Neuron (in vitro differentiated cells): ENCODE results near the gene C2orf49.

ENCODE experiments used
- H2AFZ ChIP-seq: one replicate; pipeline ENCODE4 v1.6.1; 2013; ENCODE audit warnings: low read depth, mild to moderate bottlenecking, inconsistent platforms, low read length, moderate library complexity
- H3K27me3 ChIP-seq: one replicate; pipeline ENCODE4 v1.6.1; 2013; ENCODE audit warnings: low read length; ENCODE audit not compliant: insufficient read depth
- H3K36me3 ChIP-seq: one replicate; pipeline ENCODE4 v1.6.1; 2013; ENCODE audit warnings: low read length; ENCODE audit not compliant: insufficient read depth
- H3K4me1 ChIP-seq: one replicate; pipeline ENCODE4 v1.6.1; 2013; ENCODE audit warnings: low read length; ENCODE audit not compliant: insufficient read depth
- H3K4me3 ChIP-seq: 2 replicates; pipeline ENCODE4 v1.5.1; 2013; ENCODE audit warnings: mild to moderate bottlenecking, low read length, moderate library complexity
- H3K9me3 ChIP-seq: one replicate; pipeline ENCODE4 v1.6.1; 2013; ENCODE audit warnings: low read length

C2orf49 gene

DNA sequence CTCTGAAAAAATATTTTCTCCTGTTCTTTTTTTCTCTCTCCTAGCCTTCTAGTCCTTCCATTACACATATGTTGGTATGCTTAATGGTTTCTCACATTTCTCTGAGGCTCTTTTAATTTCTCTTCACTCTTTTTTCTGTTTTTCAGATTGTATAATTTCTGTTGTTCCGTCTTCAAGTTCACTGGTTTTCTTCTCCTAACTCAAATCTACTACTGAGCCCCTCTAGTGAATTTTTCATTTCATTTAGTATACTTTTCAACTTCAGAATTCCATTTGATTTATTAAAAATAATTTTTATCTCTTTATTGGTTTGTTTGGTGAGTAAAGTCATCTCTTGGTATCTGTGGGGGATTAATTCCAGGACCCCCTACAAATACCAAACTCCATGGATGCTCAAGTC lies 19.8 kb downstream of the C2orf49 start:
- H3K36me3 ChIP-seq: peaks cover 50% of the 10 kb centered on the region
- no peak overlapping the region for H3K4me3 ChIP-seq
- H3K9me3 ChIP-seq: peaks cover 5% of the 10 kb centered on the region
- no peaks in the 10 kb centered on the region for H3K27me3 ChIP-seq
- H2AFZ ChIP-seq: no peak overlapping the region
- H3K4me1 ChIP-seq: no peaks in the 10 kb centered on the region

DNA sequence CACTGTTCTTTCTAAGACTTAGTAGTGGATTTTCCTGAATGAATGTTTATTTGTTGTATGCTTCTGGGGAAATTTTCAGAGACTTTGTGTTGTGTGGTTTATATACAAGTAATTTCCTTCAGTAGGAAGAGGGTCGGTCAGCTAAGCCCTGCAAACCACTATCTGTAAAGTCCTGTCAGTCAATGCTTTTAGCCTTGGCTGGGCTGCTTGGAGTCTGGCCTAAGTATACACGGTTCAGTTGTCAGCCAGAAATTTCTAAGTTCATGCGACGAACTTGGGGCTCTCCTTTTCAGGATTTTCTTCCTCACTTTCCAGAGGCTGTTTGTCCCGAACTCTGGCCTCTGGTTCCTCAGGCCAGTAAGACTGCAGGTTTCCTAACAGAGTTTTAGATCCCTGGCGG lies 21.3 kb downstream of the C2orf49 start:
- H3K4me3 ChIP-seq: no peak overlapping the region
- H3K36me3 ChIP-seq: peaks cover 52% of the 10 kb centered on the region
- H3K4me1 ChIP-seq: no peaks in the 10 kb centered on the region
- peaks cover 5% of the 10 kb centered on the region for H3K9me3 ChIP-seq
- H3K27me3 ChIP-seq: no peaks in the 10 kb centered on the region
- H2AFZ ChIP-seq: no peak overlapping the region

DNA sequence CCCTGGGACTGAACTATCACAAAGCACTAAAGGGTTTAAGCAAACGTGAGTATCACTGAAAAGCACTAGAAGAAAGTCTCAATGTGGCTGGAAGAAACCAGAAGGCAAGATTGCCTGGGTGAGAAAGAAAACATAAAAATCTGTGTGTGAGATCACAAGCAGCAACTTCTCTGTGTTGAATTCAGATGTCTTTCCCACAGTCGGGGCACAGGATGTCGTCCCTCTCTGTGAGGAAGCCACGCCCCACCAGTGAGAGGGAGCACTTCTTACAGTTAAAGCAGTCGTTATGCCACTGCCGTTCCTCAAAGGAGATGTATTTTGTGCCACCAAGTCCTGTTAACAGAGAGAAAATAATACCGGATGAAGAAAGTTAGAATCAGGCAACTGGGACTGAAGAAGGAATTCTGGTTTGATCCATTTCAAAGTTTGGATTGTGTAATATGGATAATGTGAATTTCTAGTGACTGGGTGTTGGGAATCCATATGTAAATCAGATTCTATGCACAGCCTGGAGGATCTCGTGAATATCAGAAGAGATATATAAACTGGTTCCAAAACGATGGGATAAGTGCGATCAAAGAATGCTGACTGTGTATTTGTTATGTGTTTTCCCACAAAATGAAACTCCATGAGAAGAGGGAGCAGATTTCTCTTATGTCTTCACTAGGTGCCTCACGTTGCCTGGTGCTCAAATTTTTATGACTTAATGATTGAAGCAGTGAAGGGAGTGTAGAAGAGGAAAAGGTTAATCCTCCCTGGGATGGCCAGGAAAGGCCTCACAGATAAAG lies 24.0 kb downstream of the C2orf49 start:
- no peaks in the 10 kb centered on the region for H3K27me3 ChIP-seq
- peaks cover 5% of the 10 kb centered on the region for H3K9me3 ChIP-seq
- H3K4me1 ChIP-seq: no peaks in the 10 kb centered on the region
- no peak overlapping the region for H2AFZ ChIP-seq
- H3K36me3 ChIP-seq: peaks cover 46% of the 10 kb centered on the region
- no peak overlapping the region for H3K4me3 ChIP-seq

DNA sequence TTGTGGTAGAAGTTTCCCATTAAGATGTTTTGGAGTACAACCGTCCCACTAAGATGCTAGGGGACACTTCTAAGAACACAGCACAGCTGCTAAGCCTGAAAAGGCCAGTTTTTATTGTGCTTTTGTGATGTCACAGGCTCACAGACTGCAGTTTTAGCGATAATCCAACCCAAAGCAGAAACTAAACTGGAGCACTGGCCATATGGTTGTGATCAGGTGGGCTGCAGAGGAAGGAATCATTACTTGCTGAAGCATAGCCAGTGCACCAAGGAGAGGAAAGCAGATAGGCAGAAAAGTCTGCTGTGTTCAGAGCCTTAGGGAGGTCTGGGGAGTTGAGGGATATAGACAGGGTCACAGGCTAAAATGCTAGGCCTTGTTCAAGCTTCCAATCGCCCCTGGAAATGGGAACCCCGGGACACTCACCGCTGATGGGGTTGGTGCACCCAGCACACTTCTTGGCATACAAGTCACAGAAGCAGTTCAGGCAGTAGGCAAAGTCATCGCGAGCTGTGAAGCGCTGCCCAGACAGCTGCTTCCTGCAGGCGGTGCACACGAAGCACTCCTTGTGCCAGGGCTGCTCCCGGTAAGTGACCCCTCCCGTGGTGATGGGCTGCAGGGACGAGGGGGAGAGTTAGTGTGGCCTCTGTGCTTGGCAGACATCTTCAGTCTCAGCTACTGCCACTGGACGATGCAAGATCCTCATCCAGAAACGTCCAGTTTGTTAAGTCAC lies 25.7 kb downstream of the C2orf49 start:
- H3K36me3 ChIP-seq: peaks cover 34% of the 10 kb centered on the region

DNA sequence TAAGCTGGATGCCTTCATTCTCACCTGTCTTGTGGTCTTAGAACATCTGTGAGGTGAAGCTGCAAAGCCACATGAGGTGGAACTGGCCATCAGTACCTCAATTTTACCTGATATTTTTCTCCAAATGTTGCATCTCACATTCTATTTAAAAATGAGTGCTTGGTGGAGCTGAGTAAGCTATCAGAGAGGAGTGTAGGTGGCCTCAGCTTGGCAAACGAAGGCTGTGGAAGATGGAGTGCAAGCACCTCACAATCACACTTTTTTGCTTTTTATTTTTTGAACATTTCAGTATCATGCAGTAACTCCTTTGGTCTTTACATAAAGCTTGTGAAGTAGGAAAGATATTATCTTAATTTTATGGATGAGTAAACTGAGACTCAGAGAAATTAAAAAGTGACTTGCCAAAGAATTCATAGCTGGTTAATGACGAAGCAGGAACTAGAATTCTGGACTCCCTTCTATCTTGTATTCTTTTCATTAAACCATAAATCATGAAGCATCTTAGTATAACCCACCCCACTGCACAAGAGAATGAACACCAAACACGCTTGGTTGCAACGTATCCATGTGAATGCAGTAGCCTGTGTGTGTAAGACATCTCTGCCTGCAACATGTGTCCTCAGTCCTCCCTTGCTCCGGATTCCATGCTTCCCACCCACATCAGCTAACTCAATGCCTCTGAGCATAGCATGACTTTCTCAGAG lies 27.2 kb downstream of the C2orf49 start:
- Histone ChIP-seq H2AFZ (no peak overlapping the region), H3K4me1 (no peaks in the 10 kb centered on the region), H3K4me3 (no peak overlapping the region), H3K36me3 (peaks cover 21% of the 10 kb centered on the region), H3K27me3 (no peaks in the 10 kb centered on the region), H3K9me3 (no peaks in the 10 kb centered on the region)

More for the DNA sequence above, 25.7 kb downstream of the C2orf49 start:
- H3K4me3 ChIP-seq: no peak overlapping the region
- no peaks in the 10 kb centered on the region for H3K27me3 ChIP-seq
- no peak overlapping the region for H2AFZ ChIP-seq
- H3K9me3 ChIP-seq: no peaks in the 10 kb centered on the region
- no peaks in the 10 kb centered on the region for H3K4me1 ChIP-seq

DNA sequence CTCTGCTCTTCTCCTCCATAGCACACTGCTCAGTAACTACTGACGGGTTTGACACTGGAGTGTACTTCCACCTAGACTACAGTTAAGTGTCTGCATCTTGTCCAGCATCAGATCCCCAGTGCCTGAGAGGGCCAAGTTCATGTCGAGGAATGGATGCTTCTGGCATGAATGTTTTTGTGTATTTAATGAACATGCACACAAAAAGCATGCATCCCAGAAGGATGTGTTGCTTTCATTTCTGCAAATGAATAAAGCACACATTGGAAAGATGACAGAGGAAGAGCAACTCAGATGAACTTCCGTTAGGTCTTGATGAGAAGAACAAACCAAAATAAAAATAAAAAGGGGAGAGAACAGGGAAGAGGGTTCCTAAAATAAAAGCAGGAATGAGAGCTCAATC lies 27.9 kb downstream of the C2orf49 start:
- Histone ChIP-seq H2AFZ (no peak overlapping the region), H3K4me1 (no peaks in the 10 kb centered on the region), H3K27me3 (no peaks in the 10 kb centered on the region), H3K9me3 (no peaks in the 10 kb centered on the region), H3K36me3 (peaks cover 19% of the 10 kb centered on the region), H3K4me3 (no peak overlapping the region)

DNA sequence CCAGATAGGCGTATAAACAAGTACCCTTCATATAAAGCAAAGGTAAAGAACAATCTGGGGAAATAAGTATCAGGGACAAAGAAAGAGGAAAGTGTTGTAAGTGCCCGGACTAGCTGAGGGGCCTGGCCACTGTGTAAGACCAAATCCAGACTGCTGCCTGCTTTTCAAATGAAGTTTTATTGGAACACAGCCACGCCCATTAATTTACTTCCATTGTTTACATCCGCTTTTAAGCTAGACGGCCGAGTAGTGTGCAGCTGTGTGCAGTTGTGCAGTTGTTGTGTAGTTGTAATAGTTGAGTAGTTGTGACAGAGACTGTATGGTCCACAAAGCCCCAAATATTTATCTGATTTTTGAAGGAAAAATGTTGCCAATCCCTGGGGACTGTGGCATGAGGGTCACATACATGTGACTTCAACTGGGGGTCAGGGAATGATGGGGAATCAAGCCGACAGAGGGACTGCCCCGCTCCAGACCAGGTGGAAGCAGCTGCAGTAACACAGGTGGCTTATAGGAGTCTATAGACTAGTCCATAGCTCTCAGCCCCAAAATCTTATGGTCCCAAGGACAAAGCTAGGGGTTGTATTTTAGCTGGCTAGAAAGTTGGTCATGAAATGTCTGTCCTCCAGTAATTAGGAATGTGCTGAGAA lies 31.5 kb downstream of the C2orf49 start:
- H2AFZ ChIP-seq: no peak overlapping the region
- no peaks in the 10 kb centered on the region for H3K36me3 ChIP-seq
- H3K9me3 ChIP-seq: no peaks in the 10 kb centered on the region

DNA sequence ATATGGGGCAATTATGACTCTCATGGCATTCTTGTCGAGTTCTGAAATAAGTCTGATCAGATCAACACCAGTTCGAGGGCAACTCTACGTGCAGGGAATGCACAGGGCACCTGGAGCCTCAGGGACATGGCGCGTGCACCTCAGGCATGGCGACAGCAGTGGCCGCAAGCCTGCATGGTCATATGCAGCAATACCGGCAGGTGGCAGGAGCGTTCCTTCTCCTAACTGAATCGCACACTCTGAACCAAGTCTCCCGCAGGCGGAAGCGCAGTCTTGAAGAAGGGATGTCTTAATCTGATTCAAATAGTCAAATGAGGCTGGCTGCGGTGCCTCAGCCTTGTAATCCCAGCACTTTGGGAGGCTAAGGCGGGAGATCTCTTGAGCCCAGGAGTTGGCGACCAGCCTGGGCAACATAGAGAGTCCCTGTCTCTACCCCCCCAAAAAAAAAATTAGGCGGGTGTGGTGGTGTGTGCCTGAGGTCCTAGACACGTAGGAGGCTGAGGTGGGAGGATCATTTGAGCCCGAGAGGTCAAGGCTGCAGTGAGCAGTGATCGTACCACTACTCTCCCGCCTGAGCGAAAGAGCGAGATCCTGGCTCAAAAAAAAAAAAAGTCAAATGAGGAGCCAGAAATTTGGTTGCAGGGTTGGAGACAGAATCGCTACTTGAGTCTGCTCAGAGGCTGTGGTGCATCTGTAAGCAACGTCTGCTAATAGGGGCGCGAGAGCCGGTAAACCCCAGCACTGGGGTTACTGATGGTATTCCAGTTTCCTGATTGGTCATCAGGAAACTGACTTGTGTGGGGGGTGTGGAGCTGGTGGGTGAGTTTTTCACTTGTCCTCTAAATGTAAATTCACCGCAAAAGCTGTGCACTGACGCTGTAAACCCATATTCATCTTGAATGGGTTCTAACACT lies 32.7 kb downstream of the C2orf49 start:
- H2AFZ ChIP-seq: no peak overlapping the region
- H3K27me3 ChIP-seq: no peaks in the 10 kb centered on the region
- no peaks in the 10 kb centered on the region for H3K36me3 ChIP-seq
- H3K4me1 ChIP-seq: peaks cover 8% of the 10 kb centered on the region
- no peak overlapping the region for H3K4me3 ChIP-seq
- H3K9me3 ChIP-seq: no peaks in the 10 kb centered on the region

More for the DNA sequence above, 31.5 kb downstream of the C2orf49 start:
- Histone ChIP-seq H3K4me3 (no peak overlapping the region), H3K4me1 (peaks cover 8% of the 10 kb centered on the region), H3K27me3 (no peaks in the 10 kb centered on the region)

DNA sequence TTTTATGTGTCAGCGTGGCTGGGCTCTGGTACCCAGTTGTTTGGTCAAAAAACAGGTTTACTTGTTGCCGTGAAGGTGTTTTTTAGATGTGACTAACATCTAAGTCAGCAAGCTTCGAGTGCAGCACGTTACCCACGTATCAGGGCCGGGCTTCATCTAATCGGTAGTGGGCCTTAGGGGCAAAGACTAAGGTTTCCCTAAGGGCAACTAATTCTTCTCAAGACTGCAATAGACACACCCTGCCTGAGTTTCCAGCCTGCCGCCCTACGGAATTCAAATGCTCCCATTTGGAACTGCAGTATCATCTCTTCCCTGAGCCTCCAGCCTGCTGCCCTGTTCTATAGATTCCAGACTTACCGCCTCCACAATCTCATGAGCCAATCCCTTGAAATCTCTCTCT lies 33.8 kb downstream of the C2orf49 start:
- no peaks in the 10 kb centered on the region for H3K9me3 ChIP-seq
- no peaks in the 10 kb centered on the region for H3K27me3 ChIP-seq
- no peaks in the 10 kb centered on the region for H3K36me3 ChIP-seq
- H3K4me1 ChIP-seq: peaks cover 8% of the 10 kb centered on the region
- no peak overlapping the region for H3K4me3 ChIP-seq
- H2AFZ ChIP-seq: no peak overlapping the region

DNA sequence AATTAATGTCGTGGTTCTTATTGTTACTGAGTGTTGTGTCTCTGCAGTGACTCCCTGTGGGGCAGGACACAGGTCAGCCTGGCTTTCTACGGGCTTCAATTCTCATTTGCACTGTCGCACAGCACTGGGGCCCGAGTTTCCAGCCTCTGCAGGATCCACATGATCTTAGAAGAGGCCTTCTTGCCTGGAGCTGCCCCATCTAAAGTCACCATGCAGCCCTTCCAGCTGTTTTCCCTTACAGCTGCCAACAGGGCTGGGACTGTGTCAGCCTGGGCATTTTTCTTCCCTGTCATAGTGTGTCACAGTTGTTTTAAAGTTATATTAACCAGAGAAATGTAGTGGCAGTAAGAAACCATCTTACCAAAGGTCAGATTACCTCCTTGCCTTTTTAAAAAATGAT lies 34.5 kb downstream of the C2orf49 start:
- Histone ChIP-seq H3K4me3 (no peak overlapping the region), H3K36me3 (no peaks in the 10 kb centered on the region), H3K4me1 (peaks cover 11% of the 10 kb centered on the region), H2AFZ (no peak overlapping the region), H3K27me3 (no peaks in the 10 kb centered on the region), H3K9me3 (no peaks in the 10 kb centered on the region)

DNA sequence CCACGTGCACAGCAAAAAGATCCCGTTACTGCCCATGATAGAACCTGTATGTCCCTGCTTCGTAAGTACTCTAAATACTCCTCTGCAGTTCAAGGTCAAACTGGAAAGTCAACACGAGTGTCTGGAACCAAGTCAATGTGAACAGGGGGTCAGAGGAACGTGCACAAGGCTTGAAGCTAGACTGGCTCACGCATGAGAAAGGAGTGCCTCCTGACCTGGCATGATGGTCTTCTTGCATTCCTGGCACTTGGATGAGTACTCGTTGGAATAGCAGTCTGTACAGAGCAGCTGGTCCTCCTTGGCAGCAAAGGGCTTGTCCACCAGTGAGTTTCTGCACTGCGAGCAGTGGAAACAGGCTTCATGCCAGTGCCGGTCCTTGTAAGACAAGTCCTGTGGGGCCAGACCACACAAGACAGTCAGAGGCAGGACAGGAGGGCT lies 36.0 kb downstream of the C2orf49 start:
- H3K36me3 ChIP-seq: no peaks in the 10 kb centered on the region
- H3K27me3 ChIP-seq: no peaks in the 10 kb centered on the region
- H3K9me3 ChIP-seq: no peaks in the 10 kb centered on the region
- H3K4me3 ChIP-seq: no peak overlapping the region
- H2AFZ ChIP-seq: no peak overlapping the region
- peaks cover 14% of the 10 kb centered on the region for H3K4me1 ChIP-seq

DNA sequence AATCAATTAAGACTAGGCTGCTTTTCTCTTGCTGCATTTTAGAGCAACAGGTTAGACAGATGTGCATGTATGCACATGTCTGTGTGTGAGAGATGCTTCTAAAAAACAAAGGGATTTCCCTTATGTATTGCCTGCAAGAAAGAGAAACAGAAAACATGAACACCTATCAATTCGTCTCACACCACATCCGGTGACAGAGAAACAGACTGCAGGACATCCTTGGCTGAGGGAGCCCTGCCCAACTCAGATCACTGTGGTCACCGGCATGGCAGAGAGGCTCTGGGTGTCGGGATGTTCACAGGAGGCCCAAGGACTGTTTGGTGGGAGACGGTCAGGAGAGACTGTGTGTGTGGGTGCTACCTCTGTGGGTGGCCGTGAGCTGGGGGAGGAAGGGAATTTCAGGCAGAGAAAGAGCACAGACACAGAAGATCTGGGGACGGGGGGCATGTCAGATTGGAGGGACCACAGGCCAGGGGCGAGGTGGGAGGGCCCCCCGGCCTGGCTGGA lies 36.6 kb downstream of the C2orf49 start:
- no peaks in the 10 kb centered on the region for H3K36me3 ChIP-seq
- no peak overlapping the region for H3K4me3 ChIP-seq
- no peaks in the 10 kb centered on the region for H3K27me3 ChIP-seq
- H2AFZ ChIP-seq: no peak overlapping the region
- H3K4me1 ChIP-seq: peaks cover 14% of the 10 kb centered on the region
- H3K9me3 ChIP-seq: no peaks in the 10 kb centered on the region
